ENCODE measurements around the gene INTS6.

DNA sequence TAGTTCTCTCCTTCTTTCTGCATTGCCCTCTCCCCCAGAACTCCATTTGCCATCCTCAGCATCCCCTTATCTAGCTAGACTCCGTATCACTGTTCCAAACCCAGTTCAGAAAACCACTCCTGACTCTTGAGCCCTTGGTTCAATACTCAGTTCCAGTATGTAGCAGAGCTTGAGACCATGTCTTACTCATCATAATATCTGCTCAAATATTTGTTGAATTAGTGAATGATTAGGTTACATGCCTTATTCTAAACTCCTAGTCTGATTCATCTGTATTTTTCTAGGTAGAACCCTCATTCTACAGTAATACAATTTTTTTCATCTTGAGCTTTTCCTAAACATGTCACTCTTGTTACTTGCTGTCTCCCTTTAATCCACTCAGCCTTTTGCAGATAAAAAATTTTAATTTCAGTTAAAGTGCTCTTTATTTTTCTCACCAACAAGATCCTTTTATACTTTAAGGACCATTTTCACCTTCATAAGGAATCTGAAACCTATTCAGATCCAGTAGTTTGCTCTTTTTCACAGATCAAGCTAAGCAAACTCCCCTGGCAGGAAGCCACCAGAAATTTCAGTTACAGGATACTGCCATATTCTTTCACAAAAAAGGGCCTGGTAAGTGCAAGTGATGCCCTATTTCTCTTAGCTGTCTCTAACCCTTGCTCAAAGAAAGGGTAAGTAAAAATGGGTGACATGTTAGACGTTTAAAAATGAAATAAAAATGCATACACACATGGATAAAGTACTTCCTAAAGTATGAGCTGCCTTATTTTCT is 23.1 kb upstream of the INTS6 start:
- TF ChIP-seq, protein P1, sequence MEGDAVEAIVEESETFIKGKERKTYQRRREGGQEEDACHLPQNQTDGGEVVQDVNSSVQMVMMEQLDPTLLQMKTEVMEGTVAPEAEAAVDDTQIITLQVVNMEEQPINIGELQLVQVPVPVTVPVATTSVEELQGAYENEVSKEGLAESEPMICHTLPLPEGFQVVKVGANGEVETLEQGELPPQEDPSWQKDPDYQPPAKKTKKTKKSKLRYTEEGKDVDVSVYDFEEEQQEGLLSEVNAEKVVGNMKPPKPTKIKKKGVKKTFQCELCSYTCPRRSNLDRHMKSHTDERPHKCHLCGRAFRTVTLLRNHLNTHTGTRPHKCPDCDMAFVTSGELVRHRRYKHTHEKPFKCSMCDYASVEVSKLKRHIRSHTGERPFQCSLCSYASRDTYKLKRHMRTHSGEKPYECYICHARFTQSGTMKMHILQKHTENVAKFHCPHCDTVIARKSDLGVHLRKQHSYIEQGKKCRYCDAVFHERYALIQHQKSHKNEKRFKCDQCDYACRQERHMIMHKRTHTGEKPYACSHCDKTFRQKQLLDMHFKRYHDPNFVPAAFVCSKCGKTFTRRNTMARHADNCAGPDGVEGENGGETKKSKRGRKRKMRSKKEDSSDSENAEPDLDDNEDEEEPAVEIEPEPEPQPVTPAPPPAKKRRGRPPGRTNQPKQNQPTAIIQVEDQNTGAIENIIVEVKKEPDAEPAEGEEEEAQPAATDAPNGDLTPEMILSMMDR (conservative IDR thresholded peaks at IDR 0.05 in 1 of 2, IDR thresholded peaks at IDR 0.05 in 1 of 2; ENCODE audit: extremely low read depth in 1 of 2, insufficient read depth in 1 of 2, low read depth in 1 of 2, low read length in 2 of 2), result no peak
- no peak for TF ChIP-seq EZH2 (IDR thresholded peaks at IDR 0.05; ENCODE audit: borderline replicate concordance, low read length)
